HG02852 (cell line): ENCODE results near the gene OR13D1.
"Not testable (repeated sequence)": the region's sequence is repeated elsewhere in the genome, so short reads cannot be mapped to it uniquely, and the experiment has no call there.

Experiments
- ATAC-seq: cut with Tn5 transposase; IDR thresholded peaks from one replicate; pipeline ENCODE4 v1.9.1; 2021; ENCODE audit warnings: mild to moderate bottlenecking, moderate library complexity; ENCODE audit not compliant: unreplicated experiment

The OR13D1 gene

DNA sequence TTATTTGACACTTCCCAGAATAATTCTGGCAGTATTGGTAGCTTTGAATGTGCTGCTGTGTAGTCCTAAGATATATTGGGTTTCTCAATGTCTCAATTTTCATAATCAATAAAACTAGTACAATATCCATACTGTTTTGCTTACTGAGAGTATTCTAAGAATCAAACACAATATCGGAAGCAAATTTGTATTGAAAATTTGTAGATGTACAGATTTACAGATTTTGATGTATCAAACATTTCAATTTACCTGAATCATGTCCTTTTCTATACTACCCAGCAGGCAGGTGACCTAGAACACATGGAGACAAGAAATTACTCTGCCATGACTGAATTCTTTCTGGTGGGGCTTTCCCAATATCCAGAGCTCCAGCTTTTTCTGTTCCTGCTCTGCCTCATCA is at the start of gene OR13D1:
Gene OR13D1 (plus strand): TSS at position 301 of the 400 bp plus-strand sequence. CDS start 0 bp downstream, at position 301.
- ATAC-seq: no peak

DNA sequence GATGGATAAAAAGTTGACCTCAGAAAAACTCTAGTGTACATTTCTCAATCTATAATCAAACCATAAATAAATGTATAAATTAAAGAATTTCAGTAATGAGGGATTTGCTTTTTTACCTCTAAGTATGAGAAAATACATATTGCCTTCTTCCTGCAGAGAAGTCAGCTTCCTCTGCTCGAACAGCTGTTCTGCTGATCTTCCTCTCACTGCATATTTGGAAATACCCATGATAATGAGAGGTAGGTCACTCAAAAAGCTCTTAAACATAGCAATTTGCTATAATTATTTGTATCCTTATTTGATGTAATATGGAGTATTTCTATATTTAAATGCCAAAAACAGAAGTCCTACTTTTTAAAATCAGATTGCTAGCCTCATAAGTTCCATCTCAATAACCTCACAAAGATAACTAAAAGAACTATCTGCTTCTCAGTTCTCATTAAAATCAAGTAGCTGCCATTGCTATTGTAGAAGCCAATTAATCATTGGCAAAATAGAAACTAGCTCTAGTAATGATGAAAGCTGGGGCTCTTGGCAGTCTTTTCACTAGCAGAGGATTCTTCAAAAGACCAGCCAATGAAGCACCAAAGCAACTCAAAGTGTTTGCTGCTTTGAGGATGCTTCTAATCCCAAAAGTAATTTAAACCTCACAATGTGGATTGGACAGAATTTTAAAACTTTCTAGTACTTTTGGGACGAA is 35.7 kb upstream of the OR13D1 start:
- ATAC-seq: no peak

DNA sequence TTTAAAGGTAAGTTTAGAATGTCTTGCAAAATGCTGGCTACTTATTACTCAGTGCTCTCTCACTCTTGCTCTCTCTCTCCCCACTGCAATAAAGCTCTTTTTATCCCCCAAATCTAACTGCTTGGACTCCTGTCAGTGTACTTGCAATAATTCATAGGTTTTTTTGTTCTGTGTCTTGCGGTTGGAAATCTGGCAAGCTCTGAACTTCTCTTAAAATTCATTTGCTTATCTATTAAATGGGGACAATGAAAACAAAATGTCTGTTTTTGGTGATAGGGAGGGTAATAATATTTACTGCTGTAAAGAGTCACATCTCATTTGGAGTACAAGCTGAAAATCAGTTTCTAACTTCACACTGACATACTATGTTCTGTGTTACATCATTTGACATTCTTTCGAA is 18.7 kb upstream of the OR13D1 start:
- no peak for ATAC-seq

DNA sequence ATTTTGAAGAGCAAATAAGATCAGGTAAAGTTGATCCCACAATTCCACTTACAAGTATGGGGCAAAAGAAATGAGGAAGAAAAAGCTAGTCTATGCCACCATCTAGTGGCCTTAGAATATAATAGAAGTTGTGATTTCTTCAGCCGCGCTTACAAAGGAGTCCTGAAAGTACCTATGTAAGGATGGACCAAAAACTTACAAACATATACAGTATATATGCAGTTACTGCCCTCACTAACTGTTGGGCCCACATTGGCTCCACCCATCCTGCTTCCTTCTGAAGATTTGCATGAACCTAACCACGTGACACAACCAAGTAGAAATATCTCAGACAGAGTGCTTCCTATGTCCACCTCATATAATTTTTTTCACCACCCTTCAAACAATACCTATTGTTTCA is 11.7 kb upstream of the OR13D1 start:
- peak; percentile 55 for ATAC-seq

- peak; percentile 69 for ATAC-seq
These were observed 8.2 kb upstream of the OR13D1 start for GRCh38 chr9:104686081-104686480.

GRCh38 chr9:104700306-104700705 is 6.0 kb downstream of the OR13D1 start:
- no peak for ATAC-seq

GRCh38 chr9:104708737-104709136 is 14.4 kb downstream of the OR13D1 start:
- not testable (repeated sequence) for ATAC-seq

GRCh38 chr9:104711604-104712003 is 17.3 kb downstream of the OR13D1 start:
- ATAC-seq: no peak

- ATAC-seq: no peak
These were observed 30.7 kb downstream of the OR13D1 start for GRCh38 chr9:104725014-104725413.

DNA sequence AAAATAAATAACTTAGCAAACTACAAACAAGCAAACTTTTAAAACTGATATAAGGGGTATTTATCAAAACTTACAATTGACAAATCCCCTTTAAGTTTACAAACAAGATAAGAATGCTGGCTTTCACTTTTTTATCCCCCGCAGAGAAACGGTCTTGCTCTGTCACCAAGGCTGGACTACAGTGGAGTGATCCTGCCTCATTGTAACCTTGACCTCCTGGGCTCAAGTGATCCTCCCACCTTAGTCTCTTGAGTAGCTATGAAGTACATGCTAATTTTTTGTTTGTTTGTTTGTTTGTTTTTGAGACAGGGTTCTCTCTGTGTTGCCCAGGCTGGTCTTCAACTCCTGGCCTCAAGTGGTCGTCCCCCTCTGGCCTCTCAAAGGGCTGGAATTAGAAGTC is 44.1 kb downstream of the OR13D1 start:
- no peak for ATAC-seq

DNA sequence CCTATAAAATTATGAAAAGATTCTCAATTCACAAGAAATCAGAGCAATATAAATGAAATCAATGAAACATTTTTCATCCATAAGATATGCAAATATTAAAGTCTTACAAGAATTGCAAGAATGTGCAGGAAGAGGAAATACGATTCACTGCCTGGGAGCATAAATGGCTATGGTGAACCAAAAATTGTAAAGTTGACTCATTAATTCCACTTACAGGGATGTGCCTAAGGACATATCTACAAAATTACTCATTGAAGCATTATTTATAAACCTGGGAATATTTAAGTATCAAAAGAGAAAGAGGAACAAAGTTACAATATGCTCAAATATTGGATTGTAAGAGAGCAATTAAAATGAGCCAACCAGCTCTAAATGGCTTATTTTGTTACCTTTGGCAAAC is 46.3 kb downstream of the OR13D1 start:
- no peak for ATAC-seq

- ATAC-seq: peak; percentile 33
These were observed 49.2 kb downstream of the OR13D1 start for GRCh38 chr9:104743376-104743985.
